Activated CD8-positive, alpha-beta memory T cell treated with anti-CD3 and anti-CD28 coated beads, Interleukin-2, amount 50 U/mL, for 1 hour (primary cell): ENCODE measurements around the gene KRT84.
"Not testable (repeated sequence)": the region's sequence is repeated elsewhere in the genome, so short reads cannot be mapped to it uniquely, and the experiment has no call there.

Experiments used
- DNase-seq: peaks from one replicate; pipeline ENCODE4 v3.0.0-alpha.2; 2020; ENCODE audit errors: extremely low read depth

KRT84 gene

DNA sequence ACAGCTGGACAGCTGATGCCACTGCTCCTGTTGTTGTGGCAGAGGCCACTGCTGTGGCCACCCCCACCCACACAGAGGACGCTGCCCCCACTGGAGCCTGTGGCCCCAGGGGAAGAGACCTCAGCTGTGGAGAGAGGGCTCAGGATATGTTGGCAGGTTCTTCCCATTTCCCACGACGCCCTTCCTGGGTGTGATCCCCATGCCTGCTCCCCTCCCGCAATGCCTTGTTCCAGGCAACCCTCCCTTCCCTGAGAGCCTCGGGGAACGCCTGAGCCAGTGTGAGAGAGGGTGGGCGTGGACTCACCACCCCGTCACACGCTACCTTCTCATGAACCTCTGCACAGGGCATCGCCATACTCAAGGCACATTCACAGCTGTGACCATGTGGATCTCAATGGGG lies 26.4 kb upstream of the KRT84 start:
- no peak for DNase-seq

DNA sequence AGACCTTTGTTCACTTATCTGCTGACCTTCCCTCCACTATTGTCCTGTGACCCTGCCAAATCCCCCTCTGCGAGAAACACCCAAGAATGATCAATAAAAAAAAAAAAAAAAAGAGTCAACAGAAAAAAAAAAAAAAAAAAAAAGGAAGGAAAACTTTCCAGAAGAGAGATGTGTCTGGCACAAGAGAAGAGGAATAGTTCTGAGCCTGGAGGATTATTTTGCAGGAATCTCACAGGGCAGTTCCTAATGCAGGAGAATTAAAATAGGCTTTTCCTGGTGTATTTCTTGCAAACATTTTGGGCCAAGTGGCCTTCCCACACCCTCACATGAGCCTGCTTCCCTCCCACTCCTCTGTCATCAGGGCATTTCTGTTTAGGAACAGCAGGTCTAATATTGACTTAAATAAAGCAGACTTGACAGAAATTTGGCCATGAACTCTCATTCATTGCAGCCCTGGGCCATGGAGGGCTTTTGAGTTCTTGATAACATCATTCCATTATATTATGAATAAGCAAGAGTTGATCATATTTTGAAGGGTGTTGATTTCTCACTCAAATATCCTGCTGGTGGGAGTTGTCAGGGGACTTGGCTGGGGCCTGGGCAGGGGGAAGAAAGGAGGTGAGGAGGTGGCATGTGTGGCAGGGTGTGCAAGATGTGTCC lies 25.3 kb upstream of the KRT84 start:
- DNase-seq: not testable (repeated sequence)

DNA sequence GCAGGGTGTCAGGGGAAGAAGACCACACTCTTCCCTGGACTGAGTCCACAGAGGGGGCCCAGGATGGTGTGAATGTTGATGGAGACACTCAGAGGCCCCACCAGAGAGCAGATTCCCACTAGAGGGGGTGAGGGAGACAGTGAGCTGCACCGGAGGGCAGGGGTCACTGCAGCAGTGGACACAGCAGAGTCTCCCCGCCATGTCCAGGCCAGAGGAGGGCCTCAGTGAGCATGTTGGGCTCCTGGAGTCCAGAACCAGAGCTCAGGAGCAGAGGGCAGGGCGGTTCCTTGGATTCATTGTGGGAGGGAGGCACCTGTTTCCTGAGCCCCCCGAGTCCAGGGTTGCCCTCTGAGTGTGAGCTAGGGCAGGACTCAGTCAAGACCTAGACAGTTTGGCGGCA lies 22.5 kb upstream of the KRT84 start:
- DNase-seq: no peak

DNA sequence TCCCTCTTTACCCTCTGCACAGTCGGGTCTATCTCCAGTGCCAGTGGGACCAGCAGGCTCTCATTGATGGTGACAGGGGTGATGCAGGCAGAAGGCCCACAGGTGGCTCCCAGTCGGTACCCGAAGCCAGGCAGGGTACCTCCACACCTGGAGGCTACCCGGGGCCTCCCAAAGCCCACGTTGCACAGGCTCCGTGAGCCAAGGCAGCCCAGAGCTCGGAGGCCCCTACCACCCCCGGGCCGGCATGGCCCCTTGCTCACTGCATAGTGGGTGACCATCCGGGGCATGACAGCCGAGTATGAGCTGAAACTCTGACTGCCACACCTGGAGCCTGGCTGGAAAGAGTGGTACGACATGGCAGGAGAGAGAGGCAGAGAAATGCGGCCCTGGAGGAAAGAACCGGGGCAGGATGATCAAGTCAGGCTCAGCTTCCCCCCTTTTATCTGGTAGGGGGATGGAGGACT lies 20.5 kb upstream of the KRT84 start, which contains the start of gene KRT82:
TSS of gene KRT82 (minus strand) at position 414 of the 464 bp plus-strand sequence. CDS start at position 356, 58 bp downstream.
- no peak for DNase-seq

DNA sequence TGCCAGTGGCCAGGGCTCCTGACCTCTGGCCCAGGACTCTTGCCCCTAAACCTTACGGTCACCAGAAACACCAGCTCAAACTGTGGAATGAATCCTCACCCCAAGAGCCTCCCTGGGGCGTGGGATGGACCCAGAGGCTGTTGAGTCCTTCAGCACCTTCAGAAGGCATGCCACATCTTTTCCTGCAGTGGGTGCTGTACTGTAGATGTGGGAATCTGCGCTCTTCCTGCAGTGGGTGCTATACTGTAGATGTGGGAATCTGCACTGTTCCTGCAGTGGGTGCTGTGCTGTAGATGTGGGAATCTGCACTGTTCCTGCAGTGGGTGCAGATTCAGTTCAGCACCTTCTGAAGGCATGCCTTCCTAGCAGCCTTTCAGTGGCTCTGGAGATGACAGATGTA lies 19.5 kb upstream of the KRT84 start:
- DNase-seq: no peak

DNA sequence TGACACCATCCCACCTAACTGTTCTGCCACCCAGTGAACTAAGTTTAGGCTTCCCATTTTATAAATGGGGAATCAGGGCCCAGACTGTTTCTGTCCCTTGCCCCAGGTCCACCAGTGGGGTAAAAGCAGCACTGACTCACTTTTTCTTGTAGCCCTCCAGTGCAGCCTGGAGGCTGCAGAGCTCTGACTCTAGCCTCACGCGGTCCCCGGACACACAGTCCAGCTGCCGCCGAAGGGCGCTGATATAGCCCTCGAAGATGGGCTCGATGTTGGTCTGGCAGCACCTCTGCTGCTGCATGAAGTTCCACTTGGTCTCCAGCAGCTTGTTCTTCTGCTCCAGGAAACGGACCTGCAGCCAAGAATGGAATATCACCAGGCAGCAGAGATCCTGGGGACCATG lies 18.1 kb upstream of the KRT84 start:
- no peak for DNase-seq

DNA sequence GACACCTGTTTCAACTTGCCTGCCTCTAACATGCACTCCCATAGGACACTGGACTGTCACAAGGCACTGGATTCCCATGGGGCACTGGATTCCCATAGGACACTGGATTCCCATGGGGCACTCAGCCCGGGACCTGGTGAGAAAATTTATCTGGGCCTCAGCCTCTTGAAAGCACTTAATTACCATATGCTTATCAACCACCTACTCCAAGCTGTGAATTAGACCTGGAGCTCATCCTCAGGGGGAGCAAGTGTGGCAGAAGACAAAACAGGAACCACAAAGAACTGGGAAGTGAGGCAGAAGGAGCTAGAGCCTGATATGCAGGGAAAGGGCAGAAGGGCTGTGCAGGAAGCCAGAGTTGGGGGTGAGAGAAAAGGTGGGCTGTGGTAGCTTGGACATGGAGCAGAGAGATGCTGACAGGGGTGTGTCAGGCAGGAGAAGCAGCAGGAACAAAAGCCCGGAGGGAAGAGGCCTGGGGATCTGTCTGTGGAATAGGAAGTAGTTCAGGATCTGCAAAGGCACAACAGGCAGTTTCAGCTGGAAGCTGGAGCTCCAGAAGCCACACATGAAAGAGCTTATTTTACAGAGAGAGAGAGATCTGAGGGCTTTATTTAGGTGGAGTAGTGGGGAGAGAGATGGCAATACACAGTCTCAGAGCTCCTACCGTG lies 17.6 kb upstream of the KRT84 start:
- no peak for DNase-seq

DNA sequence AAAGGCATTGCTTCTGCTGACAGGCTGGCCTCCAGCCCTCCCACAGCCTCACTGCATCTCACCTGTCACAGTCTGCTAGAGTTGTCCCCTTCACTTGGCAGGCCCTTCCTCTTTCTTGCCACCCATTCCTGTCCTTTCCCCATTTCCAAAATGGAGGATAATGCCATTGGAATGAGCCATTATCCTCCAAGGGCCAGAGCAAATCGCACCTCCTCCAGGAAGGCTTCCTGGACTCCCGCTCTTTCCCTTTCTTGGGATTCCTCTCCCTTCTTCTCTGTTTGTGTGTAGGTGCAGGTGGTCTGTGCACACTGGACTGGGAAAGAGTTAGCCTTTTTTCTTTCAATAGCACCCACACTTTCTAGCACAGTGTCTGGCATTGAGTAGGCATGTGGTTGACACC lies 16.9 kb upstream of the KRT84 start:
- DNase-seq: no peak

DNA sequence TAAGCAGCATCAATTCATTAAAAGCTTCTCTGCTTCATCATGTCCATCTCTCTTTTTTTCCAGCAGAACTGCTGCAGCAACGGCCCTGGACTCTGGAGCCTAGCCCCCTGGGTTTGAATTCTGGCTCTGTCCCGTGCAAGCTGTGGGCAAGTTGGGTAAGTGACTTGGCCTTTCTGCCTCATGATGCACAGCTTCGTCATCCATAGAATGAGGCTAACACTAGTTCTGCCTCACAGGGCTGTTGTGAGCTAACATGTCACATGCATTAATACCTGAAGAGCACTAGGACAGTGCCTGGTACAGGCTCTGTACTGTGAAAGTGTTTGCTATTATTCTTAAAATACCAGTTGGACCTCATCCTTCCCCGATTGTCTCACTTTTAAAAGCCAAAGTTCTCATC lies 16.5 kb upstream of the KRT84 start:
- no peak for DNase-seq

DNA sequence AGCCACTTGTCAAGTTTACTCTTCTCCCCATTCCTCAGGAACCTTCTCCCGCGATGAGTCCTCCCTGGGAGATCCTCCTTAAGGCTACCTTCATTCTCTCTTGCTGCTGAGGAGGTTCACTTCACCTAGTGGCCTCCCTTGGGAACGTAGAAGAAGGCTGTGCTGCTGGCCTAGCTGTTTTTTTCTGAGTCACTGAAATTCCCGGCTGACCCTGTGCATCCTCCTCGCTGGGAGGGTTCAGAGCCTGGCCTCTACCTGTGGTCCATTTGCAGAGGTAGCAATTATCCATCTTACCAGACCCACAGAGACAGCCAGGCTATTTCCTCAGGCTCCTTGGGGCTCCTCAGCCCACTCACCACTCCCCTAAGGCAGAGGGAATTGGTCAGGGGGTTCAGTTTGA lies 16.1 kb upstream of the KRT84 start:
- no peak for DNase-seq

DNA sequence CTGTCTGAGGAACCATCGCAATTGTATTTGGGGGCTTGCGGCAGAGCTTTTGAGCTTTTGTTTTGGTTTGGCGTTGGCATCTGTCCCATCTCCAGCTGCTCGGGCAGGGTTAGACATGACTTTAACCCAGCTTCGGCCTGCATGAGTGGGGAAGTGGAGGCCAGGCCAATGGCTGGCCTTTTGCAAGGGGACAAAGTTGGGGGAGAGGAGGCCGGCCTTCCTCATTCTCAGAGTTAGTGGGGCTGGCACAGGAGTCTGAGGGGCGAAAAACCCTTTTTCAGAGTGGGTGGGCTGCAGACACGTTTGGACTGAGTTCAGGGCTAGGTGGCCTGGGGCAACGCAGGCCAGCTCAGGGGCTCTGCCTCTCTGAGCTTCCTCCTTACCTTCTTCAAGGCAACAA lies 15.5 kb upstream of the KRT84 start:
- no peak for DNase-seq

DNA sequence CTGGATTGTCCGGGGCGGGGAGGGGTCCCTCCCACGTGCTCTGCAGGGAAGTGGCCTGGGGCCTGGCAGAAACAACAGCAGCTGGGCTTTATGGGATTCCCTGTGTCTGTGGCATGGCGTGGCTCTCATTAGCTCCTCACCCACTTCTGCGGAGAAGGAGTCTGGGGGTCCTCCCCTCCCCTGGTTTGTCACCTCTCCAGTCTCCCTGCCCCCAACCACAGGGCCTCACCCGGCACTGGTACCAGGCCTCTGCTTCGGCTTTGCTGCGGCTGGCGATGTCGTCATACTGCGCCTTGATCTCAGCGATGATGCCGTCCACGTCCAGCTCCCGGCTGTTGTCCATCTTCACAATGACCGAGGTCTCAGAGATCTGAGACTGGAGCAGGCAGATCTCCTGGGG lies 14.3 kb upstream of the KRT84 start:
- DNase-seq: no peak

DNA sequence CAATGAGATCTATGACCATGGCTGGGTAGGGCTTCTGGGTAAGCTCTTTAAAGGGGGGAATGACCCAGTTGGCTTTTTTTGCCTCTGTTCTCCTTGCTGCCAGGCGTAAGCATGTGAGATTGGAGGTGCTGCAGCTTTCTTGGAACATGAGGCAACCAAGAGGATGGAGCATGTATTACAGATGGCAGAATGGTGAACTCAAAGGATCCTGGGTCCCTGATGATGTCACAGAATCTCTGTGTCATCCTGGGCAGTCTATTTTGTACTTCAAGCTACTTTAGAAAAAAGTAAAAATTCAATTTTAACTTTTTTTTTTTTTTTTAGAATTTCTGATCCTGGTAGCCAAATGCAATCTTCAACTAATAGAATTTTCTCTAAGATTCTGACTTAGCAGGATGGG lies 12.7 kb upstream of the KRT84 start:
- DNase-seq: no peak

DNA sequence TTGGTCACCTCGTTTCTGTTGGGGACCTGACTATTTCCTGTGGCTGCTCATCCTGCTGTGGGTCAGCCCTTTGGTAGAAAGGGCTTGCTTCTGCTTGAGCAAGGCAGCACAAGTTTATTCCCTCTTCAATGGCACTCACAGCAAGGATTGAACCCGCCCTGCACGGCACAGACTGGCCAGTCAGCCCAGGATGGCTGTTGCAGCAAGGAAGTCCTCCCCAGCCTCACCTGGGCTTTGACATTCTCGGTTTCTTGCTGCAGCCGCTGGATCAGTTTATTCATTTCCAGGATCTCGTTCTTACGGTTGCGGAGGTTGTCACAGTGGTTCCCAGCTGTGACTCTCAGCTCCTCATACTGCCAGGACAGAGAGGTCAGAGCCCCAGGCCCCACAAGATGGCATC lies 11.2 kb upstream of the KRT84 start:
- DNase-seq: no peak

DNA sequence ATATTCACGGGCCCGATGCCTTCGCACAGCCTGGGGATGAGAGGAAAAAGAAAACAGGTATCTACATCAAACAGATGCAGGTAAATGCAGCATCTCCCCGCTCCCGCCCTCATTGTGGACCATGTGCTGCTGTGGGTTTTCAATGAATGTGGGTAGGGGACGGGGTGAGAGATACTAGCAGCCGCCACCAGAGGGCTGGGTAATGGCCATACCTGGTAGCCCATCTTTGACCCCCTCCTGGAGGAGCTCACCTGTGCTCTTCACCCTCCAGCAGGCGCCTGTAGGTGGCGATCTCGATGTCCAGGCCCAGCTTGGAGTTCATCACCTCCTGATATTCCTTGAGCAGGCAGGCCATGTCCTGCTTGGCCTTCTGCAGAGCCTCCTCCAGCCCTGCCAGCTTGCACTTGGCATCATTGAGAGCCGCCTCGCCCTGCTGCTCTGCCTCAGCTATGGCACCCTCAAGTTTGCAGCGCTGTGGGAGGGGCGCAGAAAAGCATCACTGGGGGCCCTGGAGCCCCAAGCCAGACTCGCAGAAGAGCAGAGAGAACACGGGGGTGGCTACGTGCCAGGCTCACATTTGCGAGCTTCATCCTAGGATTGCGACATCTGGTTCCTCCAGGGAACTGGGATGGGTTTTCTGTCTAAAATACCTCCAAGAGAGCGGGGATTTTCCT lies 10.4 kb upstream of the KRT84 start:
- no peak for DNase-seq

DNA sequence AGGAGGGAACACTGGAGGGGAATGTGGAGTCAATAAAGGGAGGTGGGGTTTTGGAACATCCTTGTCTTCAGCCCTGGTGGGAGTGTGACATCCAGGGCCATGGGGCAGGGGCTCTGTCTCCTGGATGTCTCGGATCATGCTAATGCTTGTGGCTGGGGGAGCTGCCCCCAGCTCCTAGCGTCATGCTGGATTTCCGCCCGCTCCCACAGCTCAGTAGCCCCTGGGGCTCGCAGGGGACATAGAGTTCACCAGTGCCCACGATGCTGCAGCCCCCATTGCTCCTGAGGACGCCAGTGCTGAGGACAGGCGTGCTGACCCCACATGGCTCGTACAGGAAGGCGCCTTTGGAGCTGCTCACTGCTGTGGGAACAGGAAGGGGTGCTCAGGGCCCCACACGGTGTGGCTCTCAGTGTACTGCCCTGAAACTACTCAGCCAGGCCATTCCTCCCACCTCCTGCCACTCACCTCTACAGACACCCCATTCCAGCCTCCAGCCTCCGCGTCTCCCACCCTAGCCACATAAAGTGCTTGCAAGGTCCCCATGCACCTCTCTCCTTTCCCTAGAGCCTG lies 9.5 kb upstream of the KRT84 start:
- DNase-seq: no peak

DNA sequence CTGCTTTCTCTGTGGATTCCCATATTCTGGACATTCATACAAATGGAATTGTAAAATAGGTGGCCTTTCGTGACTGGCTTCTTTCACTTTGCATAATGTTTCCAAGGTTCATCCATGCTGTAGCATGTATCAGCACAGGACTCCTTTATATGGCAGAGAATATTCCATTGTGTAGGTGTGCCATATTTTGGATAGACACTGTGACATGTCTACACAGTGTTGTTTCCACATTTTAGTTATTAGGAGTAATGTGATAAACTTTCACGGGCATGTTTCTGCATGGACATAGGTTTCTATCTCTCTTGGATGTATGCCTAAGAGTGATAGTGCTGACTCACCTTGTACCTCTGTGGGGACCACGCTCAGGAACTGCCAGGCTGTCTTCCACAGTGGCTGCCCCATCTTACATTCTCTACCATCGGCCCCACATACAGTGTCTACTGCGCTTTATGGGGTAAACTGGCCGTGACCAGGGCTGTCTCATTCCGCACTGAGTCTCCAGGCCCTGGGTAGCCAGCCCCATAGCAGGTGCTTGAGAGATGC lies 7.1 kb upstream of the KRT84 start:
- DNase-seq: no peak

DNA sequence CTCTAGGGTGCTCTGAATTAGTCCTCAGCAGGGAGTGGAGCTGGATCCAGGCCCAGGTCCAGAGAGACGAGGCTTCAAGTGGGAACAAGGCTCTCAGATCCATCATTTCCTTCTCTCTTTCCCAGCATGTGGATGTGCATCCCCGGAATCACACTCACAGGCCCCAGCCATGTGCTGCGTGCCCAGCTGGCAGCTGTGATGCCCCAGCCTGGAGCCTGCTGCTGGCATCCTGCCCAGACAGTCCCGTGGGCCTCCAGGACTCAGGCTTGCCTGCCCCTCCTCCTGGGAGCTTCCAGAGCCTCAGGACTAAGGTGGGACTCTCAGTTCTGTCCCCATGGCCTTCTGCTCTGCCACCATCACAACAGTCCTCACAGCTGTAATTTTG lies 6.2 kb upstream of the KRT84 start:
- no peak for DNase-seq

DNA sequence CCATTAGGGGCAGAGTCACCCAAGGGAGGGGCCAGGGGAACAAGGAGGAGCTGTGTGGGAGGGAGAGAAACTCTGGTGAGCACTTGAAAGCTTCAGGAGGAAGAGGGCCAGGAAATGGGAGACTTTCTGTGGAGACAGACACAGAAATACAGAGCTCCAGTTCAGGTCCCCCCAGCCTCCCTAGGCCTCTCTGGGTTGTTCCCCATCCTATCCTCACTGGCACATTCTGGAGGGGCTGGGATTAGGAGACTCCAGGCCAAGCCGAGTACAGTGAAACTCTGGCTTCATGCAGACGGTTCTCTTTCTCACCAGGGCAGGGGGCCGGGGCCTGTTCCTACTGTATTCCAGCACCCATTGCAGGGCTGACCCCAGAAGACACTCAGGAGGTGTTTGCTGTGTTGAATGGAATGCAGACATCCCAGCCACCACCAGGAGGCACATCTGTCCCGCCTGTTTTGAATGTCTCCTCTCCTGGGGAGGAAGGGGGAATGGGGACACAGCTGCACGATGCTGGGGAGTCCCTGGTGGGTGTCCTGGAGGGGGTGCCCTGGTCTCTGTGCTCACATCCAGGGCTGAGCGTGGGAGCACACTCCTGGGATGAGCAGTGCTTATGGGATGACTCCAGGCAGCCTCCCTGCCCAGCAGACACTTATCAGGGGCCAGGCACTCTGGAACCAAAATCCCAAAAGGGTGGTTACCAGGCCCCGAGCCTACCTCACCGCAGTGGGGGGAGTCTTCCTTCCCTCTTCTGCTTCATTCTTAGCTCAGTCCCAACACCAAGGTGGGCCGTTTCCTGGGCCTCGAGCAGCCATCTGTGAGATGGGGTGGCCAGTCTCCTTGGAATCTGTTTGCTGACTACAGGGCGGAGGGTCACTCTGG lies 5.5 kb upstream of the KRT84 start:
- no peak for DNase-seq

DNA sequence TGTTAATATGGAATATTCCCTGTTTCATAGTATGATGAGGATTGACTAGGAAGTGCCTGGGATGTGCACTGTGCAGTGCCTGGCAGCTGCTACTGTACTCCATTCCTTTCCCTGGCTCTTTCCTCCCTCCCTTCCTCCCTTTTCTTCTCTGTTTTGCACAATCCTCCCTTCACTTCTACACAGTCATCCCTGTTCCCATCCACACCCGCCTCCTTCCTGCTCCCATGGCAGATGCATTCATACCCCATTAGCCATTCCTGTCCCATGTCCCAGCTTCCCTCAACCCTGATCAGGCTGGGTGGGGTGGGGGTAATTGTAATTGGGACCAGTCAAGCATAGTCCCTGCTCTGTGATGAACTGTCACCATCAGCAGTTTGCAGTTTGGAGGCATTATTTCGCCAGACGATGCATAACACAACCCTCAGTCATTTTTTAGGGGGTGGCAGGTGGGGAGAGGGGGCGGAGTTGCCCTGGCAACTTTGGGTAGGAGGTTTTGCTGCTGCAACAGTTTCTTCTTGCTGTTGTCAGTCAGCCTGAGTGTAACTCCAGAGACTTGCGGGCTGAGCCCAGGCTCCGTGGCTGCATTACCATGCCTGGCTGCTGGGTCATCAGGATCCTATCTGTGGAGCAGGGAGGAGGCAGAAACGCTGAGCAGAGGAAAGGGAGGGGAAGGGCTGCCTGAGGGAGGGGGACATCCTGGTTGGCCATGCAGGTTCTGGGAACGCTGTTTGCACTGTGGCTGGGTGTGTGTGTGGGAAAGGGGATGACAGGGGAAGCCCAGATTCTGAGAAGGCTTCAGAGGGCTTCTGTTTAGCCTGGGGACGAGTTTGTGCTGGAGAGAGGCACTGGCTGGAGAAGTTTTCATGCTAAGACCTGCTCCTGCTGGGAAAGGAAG lies 4.1 kb upstream of the KRT84 start:
- no peak for DNase-seq

DNA sequence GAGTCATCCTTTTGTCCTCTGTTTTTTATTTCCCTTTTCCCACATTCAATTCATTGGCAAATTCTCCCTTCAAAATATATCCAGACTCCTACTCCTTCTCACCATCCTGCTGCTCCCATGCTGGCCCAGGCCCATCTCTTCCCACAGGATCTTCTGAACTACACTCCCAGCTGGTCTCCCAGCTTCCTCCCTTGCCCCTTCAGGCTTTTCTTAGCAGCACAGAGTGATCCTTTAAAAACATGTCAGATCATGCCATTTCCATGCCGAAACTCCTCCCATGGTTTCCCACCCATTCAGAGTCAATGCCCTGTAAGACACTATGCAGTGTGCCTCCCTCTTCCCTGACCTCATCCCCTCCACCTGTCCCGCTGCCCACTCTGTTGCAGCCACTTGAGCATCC lies 2.4 kb upstream of the KRT84 start:
- DNase-seq: no peak
